GM21526 (cell line): ENCODE measurements around the gene KAT8.
A peak's percentile ranks its signal among the peaks of the same experiment; 100 is the strongest.

Experiments used
- ATAC-seq: cut with Tn5 transposase; IDR thresholded peaks from one replicate; pipeline ENCODE4 v1.9.1; 2021; ENCODE audit warnings: moderate library complexity; ENCODE audit not compliant: unreplicated experiment, low FRiP score

KAT8 gene

DNA sequence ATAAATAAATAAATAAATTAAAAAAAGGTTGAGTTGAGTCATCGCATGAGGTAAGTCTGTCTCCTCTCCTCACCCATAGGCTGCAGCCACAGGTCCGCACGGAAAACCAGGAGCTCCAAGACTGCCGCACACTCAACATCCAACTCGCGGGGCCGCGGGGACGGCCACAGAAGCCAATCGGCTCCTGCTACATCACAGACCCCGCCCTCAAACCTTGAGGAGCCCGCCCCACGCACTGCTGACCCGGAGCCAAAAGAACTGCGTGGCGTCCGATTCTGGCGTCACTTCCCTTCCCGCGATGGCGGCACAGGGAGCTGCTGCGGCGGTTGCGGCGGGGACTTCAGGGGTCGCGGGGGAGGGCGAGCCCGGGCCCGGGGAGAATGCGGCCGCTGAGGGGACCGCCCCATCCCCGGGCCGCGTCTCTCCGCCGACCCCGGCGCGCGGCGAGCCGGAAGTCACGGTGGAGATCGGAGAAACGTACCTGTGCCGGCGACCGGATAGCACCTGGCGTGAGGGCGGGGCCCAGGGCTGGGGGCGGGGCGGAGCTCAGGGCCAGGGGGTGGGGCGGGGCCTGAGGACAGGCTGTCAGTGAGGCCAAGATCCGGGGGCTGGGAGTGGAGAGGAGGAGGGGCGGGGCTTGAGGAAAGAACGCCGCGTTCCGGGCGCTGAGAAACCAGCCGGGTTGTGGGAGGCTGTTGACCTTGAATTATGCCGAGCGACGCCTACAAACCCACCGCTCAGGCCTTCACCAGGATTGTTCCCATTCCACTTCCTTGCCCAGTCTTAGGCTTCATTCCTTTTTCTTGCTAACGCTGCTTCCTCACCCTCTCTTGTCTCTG, at the start of gene KAT8:
TSS of gene KAT8 (plus strand) at position 281 of the 839 bp plus-strand sequence. CDS start at position 299, 18 bp downstream.
- ATAC-seq: peak; percentile 87

DNA sequence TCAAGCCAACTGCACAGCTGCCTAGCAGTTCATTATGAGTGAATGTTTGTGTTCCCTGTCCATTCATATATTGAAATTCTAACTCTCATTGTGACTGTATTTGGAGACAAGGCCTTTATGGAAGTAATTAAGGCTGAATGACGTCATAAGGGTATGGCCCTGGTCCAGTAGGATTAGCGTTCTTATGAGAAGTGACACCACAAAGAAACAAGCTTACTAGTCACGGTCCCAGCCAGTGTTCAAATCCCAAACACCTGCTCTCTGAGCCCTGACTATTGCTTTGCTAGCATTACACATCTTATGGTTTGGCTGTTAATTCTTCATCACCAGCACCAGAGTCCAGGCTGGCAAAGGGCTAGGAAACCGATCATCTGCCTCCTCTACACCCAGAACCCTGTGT, 45.6 kb upstream of the KAT8 start:
- no peak for ATAC-seq

DNA sequence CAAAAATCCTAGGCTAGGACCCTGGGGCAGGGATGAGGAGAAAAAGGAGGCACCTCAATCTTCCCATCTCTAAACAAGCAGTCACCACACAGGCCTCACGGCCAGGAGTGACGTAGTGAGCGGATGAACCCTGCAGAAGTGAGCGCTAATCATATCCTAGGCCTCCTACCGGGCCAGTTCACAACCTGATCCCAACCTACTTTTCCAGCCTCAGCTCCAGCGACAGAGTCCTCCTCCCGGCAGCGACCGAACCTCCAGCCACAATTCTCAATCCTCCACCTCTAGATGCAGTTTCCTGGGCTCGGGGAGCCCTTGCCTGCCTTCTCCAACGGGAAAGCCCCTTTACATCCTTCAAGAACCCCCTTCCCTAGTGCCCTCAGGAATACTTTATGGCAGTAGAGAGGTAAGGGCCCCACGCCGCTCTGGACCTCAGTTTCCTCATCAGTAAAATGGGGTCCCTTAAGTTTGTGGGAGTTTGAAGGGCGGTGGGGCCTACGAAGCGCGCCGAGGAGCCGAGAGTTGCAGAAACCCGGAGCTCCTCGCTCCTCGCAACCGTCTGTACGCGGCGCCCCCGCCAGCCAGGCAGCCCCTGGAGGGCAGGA, 44.8 kb upstream of the KAT8 start:
- peak; percentile 4 for ATAC-seq

DNA sequence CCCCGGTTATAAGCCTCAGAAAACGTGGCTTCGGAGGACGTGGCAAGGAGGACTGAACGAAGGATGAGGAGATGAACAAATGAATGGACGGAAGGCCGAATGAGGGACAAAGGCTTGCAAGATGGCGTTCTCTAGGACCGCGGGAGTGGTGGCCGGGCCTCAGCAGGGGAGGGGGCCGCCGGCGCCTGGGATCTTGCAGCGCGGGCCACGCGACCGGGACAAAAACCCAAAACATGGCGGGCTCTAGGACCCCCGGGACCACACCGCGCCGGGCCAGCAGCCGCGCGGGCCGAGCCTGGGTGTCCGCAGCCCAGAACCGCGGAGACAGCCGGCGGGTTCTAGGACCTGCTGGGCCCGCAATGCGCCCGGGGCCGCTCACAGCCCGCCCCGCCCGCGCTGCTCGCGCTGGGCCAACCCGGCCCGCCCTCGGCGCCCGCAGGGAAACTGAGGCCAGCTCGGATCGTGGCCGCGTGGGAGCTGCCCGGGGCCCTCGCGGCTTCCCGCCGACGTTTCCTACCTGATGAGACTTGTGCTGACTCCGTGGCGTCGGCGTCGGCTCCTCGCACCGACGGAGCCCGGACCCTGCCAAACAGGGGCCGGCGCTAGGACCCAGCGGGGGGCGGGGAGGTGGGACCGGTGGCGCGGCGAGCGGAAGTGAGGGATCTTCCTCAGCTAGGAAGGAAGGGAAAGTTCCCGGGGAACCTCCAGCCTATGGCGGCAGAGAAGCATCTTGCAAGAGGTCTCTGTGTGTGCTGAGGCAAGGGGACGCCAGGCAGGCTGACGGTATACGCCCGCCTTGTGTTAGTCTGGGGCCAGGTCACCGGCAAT, 44.1 kb upstream of the KAT8 start:
- ATAC-seq: peak; percentile 44

DNA sequence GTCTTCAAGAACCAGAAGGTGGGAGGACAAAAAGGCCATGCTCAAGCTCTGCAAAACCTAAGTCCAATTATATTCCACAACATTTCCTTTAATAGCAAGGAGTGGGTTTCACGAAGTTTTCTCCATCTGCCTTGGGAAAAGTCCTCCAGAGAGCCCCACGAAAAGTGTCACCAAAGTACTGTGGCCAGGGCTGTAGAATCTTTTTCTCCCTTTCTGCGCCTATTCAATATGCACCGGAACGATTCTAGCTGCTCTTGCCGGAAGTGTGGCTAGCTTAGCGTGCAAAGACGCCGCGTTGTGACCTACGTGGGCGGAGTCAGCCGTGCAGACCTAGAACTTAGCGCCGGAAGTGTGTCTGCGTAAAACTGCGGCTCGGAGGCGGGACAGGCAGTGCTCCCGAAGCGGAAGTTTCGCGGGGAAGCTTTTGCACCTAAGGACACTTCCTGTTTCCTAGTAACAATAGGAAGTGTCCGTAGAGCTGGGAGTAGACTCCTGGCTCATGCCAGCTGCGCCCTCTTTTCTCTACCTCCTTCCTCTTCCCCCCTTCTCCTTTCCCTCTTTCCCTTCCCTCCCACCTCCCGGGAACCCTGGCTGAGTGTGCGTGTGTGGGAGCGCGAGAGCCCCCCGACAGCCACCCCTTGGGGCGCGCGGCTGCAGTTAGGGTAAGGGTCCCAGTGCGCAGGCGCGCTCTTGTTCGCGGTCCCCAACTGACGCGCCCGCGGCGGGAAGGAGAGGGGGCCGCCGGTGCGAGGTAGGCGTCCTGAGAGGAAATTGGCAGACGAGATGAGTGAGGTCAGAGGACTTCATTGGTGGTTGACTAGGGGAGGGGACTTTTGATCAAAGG, 43.3 kb upstream of the KAT8 start, which contains the start of the genes ZNF646 and ZNF668:
TSS of gene ZNF646 (plus strand) at position 453 of the 844 bp plus-strand sequence. CDS start 1,903 bp downstream, outside the sequence.
TSS of gene ZNF668 (minus strand) at position 271 of the 844 bp plus-strand sequence. CDS start 9,781 bp downstream, outside the sequence.
- peak; percentile 55 for ATAC-seq

DNA sequence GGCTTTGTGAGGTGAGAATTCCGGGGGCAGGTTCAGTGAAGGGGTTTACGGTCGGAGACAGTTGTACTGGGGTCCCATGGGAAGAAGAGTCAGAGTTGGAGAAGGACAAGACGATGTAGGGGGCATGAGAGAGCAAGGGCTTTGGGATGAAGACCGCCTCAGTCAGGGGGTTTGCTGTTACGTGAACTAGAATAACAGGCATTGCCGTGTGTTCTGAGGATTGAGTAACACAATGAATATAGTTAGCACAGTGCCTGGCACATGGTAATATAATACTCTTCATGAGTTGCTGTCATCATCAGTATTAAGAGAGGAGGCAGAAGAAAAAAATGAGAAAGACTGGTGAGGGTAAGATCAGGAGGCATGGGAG, 42.7 kb upstream of the KAT8 start:
- no peak for ATAC-seq

DNA sequence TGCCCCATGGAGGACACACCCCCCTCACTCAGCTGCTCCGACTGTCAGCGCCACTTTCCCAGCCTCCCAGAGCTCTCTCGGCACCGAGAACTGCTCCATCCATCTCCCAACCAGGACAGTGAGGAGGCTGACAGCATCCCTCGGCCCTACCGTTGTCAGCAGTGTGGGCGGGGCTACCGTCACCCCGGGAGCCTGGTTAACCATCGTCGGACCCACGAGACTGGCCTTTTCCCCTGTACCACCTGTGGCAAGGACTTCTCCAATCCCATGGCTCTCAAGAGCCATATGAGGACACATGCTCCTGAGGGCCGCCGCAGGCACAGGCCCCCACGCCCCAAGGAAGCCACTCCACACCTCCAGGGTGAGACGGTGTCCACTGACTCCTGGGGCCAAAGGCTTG, 41.1 kb upstream of the KAT8 start:
- ATAC-seq: no peak

DNA sequence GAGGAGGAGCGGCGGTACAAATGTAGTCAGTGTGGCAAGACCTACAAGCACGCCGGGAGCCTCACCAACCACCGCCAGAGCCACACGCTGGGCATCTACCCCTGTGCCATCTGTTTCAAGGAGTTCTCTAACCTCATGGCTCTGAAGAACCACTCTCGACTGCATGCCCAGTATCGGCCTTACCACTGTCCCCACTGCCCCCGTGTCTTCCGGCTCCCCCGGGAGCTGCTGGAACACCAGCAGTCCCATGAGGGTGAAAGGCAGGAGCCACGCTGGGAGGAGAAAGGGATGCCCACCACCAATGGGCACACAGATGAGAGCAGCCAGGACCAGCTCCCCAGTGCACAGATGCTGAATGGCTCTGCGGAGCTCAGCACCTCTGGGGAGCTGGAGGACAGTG, 40.4 kb upstream of the KAT8 start:
- ATAC-seq: no peak

DNA sequence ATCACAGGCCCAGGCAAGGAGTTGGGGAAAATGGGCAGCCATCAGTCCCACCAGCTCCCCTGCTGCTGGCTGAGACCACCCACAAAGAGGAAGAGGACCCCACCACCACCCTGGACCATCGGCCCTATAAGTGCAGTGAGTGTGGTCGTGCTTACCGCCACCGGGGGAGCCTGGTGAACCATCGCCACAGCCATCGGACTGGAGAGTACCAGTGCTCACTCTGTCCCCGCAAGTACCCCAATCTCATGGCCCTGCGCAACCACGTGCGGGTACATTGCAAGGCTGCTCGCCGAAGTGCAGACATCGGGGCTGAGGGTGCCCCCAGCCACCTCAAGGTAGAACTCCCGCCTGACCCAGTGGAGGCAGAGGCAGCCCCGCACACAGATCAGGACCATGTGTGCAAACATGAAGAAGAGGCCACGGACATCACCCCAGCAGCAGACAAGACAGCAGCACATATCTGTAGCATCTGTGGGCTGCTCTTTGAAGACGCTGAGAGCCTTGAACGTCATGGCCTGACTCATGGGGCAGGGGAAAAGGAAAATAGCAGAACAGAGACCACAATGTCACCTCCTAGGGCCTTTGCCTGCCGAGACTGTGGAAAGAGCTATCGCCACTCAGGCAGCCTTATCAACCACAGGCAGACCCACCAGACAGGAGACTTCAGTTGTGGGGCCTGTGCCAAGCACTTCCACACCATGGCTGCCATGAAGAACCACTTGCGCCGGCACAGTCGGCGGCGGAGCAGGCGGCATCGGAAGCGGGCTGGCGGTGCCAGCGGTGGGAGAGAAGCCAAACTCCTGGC, 39.7 kb upstream of the KAT8 start:
- ATAC-seq: no peak

DNA sequence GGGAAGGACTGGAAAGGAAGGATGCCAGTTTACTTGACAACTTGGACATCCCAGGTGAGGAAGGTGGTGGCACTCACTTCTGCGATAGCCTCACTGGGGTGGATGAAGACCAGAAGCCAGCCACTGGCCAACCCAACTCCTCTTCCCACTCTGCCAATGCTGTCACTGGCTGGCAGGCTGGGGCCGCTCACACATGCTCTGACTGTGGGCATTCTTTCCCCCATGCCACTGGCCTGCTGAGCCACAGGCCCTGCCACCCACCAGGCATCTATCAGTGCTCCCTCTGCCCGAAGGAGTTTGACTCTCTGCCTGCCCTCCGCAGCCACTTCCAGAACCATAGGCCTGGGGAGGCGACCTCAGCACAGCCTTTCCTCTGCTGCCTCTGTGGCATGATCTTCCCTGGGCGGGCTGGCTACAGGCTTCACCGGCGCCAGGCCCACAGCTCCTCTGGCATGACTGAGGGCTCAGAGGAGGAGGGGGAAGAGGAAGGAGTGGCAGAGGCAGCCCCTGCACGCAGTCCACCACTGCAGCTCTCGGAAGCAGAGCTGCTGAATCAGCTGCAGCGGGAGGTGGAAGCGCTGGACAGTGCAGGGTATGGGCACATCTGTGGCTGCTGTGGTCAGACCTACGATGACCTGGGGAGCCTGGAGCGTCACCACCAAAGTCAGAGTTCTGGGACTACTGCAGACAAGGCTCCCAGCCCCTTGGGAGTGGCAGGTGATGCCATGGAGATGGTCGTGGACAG, 38.7 kb upstream of the KAT8 start:
- no peak for ATAC-seq

DNA sequence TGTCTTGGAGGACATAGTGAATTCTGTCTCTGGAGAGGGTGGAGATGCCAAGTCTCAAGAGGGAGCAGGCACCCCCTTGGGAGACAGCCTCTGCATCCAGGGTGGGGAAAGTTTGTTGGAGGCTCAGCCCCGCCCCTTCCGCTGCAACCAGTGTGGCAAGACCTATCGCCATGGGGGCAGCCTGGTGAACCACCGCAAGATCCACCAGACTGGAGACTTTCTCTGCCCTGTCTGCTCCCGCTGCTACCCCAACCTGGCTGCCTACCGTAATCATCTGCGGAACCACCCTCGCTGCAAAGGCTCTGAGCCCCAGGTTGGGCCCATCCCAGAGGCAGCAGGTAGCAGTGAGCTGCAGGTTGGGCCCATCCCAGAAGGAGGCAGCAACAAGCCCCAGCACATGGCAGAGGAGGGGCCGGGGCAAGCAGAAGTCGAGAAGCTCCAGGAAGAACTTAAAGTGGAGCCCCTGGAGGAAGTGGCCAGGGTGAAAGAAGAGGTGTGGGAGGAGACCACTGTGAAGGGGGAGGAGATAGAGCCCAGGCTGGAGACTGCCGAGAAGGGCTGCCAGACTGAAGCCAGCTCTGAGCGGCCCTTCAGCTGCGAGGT, 38.0 kb upstream of the KAT8 start:
- no peak for ATAC-seq

DNA sequence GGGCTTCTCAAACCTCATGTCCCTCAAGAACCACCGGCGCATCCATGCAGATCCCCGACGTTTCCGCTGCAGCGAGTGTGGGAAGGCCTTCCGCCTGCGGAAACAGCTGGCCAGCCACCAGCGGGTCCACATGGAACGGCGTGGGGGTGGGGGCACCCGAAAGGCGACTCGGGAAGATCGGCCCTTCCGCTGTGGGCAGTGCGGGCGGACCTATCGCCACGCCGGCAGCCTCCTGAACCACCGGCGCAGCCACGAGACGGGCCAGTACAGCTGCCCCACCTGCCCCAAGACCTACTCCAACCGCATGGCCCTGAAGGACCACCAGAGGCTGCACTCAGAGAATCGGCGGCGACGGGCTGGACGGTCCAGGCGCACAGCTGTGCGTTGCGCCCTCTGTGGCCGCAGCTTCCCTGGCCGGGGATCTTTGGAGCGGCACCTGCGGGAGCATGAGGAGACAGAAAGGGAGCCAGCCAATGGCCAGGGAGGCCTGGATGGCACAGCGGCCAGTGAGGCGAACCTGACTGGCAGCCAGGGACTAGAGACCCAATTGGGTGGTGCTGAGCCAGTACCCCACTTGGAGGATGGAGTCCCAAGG, 37.3 kb upstream of the KAT8 start:
- ATAC-seq: no peak

DNA sequence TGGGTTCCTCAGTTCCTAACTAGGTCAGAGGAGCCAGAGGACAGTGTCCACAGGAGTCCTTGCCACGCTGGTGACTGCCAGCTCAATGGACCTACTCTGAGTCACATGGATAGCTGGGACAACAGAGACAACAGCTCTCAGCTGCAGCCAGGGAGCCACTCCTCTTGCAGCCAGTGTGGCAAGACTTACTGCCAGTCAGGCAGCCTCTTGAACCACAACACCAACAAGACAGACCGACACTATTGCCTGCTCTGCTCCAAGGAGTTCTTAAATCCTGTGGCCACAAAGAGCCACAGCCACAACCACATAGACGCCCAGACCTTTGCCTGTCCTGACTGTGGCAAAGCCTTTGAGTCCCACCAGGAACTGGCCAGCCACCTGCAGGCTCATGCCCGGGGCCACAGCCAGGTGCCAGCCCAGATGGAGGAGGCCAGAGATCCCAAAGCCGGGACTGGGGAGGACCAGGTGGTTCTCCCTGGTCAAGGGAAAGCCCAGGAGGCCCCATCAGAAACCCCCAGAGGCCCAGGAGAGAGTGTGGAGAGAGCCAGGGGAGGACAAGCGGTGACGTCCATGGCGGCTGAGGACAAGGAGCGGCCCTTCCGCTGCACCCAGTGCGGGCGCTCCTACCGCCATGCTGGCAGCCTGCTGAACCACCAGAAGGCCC, 36.6 kb upstream of the KAT8 start:
- ATAC-seq: no peak

DNA sequence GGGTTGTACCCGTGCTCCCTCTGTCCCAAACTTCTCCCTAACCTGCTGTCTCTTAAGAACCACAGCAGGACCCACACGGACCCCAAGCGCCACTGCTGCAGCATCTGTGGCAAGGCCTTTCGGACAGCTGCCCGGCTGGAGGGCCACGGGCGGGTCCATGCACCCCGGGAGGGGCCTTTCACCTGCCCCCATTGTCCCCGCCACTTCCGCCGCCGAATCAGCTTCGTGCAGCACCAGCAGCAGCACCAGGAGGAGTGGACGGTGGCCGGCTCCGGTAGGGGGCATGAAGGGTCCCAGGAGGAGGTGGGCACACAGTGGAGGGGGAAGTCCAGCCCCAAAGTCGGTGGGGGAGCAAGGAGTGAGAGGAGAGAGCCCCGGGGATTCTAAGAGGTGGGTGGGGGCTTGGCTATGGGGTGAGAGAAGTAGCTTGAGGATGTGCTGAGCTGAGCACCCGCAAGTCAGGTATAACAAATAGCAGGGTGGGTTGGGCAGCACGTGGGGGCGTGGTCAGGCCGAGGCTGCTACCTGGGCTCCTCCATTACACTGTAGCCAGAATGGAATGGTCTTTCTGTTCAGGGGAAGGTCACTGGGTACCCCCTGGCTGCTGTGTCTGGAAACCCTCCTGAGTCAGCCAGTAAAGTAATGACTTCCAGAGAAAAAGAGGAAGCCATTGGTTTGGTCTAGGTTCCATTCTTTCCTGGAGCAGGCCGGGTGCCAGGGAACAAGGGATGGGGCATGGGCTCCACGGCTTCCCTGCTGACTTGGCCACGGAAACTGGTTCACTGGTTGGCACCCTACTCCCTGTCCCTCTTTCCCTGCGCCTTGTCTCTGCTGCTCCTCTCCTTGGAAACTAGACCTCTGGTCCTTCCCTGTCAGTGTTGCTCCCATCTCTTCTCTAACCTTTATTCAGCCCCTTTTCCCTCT, 35.8 kb upstream of the KAT8 start:
- no peak for ATAC-seq

DNA sequence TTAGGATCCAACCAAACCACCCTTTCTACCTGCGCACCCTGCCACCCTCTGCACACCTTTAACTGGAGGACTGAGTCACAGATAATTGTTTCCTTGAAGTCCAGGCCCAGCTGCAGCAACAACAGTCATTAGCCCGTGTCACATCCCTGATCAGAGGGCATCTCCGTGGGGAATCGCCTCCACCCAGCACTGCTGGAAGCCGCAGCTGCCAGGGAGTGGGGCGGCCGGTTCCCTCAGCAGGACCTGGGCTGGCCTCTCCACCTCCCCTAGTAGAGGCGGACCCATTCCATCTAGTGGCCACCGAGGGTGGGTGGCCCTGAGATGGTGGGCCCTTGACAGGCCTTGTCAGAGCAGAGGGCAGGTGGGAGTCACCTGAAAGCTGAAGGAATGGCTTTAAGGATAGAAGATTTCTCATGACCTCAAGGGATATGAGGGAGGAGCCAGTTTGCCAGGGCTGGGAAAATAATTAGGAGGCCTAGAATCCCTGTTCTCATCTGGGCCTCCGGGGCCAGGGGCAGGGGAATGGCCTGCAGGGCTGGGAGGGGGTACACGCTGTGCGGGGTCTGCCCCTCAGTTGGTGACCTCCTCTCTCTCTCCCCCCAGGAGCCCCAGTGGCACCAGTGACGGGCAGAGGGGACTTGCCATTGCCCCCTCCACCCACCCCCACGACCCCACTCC, 35.0 kb upstream of the KAT8 start:
- ATAC-seq: no peak

DNA sequence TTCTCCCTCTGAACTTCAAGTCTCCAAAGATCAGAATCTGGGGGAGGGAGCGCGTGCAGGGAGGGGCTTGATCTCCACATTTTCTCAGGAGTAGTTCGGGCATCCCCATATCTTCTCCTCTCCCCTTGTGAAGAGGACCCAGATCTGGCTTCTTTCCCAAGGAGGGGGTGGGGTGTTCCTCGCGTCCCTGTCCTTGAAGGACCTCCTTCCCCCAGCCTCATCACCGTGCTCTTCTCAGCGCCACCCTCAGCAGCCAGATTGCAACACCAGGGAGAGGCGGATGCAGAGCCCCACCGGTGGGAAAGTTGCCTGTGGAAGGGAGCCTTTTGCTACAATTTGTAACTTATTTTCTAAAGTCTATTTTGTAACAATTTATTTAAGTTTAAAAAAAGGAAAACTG, 34.4 kb upstream of the KAT8 start:
- ATAC-seq: no peak
